ENCODE results near the gene MGAT2.

MGAT2 gene

DNA sequence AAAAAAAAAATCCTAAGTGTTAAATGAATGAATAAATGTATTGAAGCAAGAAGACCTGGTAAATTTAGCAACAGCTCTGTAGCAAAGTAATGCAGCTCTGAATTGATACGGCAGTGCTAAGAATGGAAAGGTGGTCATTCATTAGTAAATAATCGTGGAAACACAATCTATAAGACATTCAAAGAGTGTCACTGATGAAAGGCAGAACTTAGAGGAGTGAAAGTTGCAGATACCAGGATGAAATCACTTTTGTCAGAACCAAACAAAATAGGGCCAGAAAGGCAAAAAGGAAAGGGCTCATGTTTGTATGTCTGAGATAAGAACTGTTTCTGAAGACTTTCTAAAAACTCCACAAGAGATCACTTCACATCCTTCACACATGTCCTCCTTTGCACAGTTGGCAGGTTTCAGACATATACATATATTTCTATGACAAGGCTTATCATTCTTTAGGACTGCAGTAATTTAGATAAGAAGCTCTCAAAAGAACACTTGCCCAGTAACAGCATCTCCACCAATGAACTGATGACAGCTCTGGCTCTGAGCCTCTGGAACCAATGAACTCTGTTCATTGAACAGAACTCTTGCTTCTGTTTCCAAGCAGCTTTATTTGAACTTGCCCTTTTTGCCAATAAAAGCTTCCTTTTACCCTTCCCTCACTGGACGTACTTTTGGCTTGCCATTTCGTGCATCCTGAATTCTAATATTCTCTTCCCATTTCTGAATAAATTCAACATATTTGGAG lies 26.1 kb upstream of the MGAT2 start:
- no peak for DNase-seq (ENCODE audit: low read depth)
- no peak for TF ChIP-seq CTCF (conservative IDR thresholded peaks at IDR 0.05; ENCODE audit: low read length)
- no peak overlapping the region for H3K4me3 ChIP-seq (ENCODE audit: low read length)

DNA sequence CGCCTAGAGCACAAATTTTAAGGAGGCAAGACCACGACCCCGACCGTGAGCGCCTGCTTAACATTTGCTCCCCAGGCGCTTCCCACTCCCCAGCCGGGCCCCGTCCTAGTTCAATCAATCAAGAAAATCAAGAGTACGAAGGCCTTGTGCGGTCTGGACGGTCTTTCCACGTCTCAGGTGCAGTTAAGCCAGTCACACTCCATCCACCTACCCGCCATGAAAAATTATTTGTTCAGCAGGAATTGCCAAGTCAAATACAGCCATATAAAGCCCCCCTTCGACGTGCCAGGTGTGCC lies 22.5 kb upstream of the MGAT2 start:
- TF ChIP-seq CTCF (conservative IDR thresholded peaks at IDR 0.05; ENCODE audit: low read length), result no peak
- DNase-seq (ENCODE audit: low read depth), result no peak
- peak overlapping the region; percentile 96 for H3K4me3 ChIP-seq (ENCODE audit: low read length)

DNA sequence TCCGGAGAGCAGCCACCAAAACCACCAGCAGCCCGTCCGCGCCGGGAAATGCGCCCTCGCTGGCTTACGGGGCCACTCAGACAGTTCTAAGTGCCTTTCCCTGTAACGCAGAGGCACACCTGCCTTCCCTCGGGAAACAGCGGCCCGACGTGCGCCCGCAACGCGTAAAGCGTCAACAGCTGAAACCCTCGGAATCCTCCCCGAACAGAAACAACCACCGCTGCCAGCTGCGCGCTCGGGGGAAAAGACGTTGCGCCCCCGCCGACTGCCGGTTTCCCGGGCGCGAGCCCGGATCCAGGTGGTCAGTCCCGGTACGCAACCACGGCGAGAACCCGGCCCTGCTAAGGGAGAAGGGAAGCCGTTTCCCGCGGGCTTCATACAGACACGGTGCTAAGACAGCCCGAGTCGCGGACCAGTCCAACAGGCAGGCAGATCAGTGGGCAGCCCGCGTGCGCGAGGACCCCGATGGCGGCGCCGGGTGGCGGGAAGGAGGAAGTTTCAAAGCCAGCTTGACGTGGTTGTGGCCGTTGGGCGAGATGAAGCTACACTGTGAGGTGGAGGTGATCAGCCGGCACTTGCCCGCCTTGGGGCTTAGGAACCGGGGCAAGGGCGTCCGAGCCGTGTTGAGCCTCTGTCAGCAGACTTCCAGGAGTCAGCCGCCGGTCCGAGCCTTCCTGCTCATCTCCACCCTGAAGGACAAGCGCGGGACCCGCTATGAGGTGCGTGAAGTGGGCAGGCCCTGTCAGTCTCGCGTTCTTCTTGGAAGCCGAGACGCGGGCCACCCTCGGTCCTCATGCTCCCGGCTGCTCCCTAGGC lies 21.9 kb upstream of the MGAT2 start, which contains the start of gene LRR1:
Gene LRR1 (plus strand): TSS at position 456 of the 816 bp plus-strand sequence. CDS start 81 bp downstream, at position 537.
- peak; percentile 72 for DNase-seq (ENCODE audit: low read depth)
- peak within 1 kb of the TSS; percentile 96 for H3K4me3 ChIP-seq (ENCODE audit: low read length)
- no peak for TF ChIP-seq CTCF (conservative IDR thresholded peaks at IDR 0.05; ENCODE audit: low read length)

DNA sequence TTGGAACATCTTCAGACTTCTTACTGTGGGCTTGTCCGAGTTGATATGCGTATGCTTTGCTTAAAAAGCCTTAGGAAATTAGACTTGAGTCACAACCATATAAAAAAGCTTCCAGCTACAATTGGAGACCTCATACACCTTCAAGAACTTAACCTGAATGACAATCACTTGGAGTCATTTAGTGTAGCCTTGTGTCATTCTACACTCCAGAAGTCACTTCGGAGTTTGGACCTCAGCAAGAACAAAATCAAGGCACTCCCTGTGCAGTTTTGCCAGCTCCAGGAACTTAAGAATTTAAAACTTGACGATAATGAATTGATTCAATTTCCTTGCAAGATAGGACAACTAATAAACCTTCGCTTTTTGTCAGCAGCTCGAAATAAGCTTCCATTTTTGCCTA lies 13.0 kb upstream of the MGAT2 start:
- no peak for DNase-seq (ENCODE audit: low read depth)
- H3K4me3 ChIP-seq (ENCODE audit: low read length), result no peak overlapping the region
- no peak for TF ChIP-seq CTCF (conservative IDR thresholded peaks at IDR 0.05; ENCODE audit: low read length)

DNA sequence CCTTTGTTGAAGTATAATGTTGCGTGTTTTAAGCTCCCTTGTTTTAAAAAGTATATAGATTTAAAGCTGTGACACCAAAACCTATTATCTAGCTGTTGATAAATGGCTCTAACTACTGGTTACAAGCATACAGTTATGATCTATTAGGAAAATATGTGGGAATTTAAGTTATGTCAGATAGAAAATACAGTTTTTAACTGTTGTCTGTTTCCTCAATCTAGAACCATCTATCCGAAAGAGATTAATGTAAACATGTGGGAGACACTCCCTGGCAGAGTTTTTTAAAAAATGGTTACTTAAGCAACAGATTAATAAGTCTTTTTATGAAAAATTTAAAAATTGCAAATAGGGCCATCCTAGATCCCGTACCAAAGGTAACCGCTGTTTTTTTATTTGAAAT lies 8.3 kb upstream of the MGAT2 start:
- no peak overlapping the region for H3K4me3 ChIP-seq (ENCODE audit: low read length)
- TF ChIP-seq CTCF (conservative IDR thresholded peaks at IDR 0.05; ENCODE audit: low read length), result no peak
- no peak for DNase-seq (ENCODE audit: low read depth)

- no peak for TF ChIP-seq CTCF (conservative IDR thresholded peaks at IDR 0.05; ENCODE audit: low read length)
- no peak overlapping the region for H3K4me3 ChIP-seq (ENCODE audit: low read length)
- DNase-seq (ENCODE audit: low read depth), result no peak
Measured at GRCh38 chr14:49612671-49613070, 7.9 kb upstream of the MGAT2 start.

GRCh38 chr14:49614196-49614595 lies 6.4 kb upstream of the MGAT2 start:
- no peak for DNase-seq (ENCODE audit: low read depth)
- no peak for TF ChIP-seq CTCF (conservative IDR thresholded peaks at IDR 0.05; ENCODE audit: low read length)
- no peak overlapping the region for H3K4me3 ChIP-seq (ENCODE audit: low read length)

Measured in AG10803 (cell line).